GM12874 (cell line): ENCODE measurements around the gene STPG4.

Source experiments
- CTCF ChIP-seq: IDR thresholded peaks from 2 replicates; pipeline ENCODE4 v1.5.1; 2011; ENCODE audit warnings: low read depth, mild to moderate bottlenecking, control low read depth, low read length, moderate library complexity; ENCODE audit not compliant: insufficient read depth

STPG4 gene

GRCh38 chr2:47080888-47081301, 74.2 kb downstream of the STPG4 start:
- no peak for TF ChIP-seq CTCF

- TF ChIP-seq CTCF = no peak
Measured at GRCh38 chr2:47079515-47080412, 75.3 kb downstream of the STPG4 start.

- TF ChIP-seq CTCF = no peak
Measured at GRCh38 chr2:47078541-47079482, 76.3 kb downstream of the STPG4 start.

- TF ChIP-seq CTCF = no peak
Measured at GRCh38 chr2:47077442-47078117, 77.5 kb downstream of the STPG4 start.

- no peak for TF ChIP-seq CTCF
Measured at GRCh38 chr2:47076586-47077441, 78.3 kb downstream of the STPG4 start.

GRCh38 chr2:47076126-47076506, 79.0 kb downstream of the STPG4 start:
- no peak for TF ChIP-seq CTCF
